Kidney tubule cell (primary cell): Measurements from ENCODE around the gene GET4.
"Not testable (repeated sequence)": the region's sequence is repeated elsewhere in the genome, so short reads cannot be mapped to it uniquely, and the experiment has no call there.

Source experiments
- DNase-seq: peaks from one replicate; pipeline ENCODE4 v3.0.0-alpha.2; 2018; ENCODE audit warnings: low spot score

The GET4 gene

DNA sequence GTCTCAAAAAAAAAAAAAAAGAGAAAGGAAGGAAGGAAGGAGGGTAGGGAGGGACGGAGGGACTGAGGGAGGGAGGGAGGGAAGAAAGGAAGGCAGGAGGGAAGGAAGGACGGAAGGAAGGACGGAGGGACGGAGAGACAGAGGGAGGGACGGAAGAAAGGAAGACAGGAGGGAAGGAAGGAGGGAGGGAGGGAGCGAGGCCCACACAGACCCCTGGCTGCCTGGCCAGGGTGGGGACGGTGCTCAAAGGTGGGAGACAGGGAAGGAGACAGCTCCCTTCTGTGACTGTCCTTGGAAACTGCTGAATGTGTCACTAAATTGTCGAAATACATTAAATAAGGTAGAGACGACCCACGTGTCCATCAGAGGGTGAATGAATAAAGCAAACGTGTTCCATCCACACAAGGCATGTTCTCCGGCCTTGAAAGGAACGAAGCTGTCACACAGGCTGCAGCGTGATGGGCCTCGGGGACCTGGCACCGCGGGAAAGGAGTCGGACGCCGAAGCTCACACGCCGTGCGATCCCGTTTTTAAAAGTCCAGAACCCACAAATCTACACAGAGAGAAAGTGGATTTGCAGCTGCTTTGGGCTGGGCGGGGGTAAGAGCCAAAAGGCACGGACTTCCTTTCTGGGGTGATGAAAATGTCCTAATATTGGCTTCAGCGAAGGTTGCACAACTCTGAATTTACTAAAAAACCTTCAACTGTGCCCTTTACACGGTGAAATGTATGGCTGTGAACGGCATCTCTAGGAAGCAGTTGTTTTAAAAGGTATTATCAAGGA, 54.8 kb downstream of the GET4 start:
- no peak for DNase-seq

DNA sequence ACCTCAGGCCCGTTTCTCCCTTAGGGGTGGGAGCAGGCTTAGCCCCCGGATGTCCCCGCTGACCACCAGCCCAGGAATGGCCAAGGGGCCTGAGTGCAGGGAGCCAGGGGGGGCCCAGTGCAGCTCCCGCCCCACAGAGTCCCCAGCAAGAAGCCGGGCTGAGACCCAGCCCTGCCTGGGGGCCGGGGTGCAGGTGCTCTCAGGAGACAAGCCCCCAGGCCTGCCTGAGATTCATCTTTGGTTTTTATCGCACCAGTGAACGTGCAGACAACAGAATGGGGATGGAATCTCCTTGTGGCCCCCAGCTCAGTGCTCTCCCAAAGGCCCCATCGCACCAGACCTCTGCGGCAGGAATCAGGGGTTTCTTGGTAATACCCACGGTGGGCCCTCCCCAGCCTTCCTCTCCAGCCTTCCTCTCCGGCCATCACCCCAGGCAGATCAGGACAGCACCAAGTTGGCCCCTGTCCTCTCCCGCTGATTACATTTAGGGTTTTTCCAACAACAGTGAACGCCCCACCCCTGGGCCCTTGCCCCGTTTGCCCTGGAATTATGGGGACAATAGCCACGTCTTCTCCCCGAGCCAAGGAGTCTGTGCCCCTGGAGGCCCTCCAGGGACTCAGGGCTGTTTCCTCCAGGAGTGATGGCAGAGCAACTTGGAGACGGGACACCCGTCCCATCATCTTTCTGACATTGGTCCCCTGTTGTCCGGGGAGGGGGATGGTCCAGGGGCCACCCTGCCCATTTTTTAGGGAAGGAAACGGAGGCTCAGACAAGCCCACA, 55.7 kb downstream of the GET4 start:
- no peak for DNase-seq

DNA sequence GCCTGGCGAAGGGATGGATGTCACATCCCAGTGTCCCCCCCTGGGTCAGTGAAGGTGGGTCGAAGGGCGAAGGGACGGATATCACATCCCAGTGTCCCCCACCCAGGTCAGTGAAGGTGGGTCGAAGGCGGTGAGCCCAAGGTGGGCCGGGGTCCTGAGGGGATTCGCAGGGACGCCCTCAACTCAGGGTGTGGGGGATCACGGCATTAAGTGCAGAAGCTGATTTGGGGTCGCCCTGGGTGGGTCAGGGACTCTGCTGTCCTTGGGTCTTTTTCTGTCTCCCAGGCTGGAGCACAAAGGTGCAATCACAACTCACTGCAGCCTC, 56.3 kb downstream of the GET4 start:
- DNase-seq, result no peak

DNA sequence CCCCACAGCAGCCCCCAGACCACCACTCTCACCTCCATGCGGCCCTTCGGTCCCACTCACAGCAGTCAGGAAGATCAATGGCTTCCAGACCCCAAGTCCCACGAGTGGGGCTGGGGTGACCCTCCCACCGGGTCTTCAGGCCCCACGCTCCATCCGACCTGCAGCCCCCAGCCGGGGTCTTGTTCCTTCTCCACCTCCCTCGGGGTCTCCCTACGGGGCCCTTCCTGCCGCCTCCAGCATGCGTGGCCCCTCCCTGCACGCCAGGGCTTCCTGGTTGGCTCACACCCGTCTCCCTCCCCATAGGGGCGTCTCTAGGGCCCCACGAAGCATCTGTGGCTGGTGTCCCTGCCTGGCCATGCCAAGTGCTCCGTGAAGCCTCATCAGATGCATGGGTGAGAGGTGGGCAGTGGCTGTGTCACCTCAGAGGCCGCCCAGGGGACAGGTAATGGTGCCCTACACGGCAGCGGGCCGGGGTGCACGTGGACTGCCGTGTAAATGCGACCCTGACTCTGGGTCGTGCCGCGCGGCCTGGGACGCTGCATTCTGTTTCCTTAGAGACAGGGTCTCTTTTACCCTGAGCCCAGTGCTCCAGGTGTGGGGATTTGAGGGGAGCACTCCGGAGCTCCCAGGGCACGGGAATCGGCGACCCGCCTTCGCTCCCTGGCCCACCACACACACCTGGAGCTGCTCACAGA, 58.3 kb downstream of the GET4 start:
- no peak for DNase-seq

DNA sequence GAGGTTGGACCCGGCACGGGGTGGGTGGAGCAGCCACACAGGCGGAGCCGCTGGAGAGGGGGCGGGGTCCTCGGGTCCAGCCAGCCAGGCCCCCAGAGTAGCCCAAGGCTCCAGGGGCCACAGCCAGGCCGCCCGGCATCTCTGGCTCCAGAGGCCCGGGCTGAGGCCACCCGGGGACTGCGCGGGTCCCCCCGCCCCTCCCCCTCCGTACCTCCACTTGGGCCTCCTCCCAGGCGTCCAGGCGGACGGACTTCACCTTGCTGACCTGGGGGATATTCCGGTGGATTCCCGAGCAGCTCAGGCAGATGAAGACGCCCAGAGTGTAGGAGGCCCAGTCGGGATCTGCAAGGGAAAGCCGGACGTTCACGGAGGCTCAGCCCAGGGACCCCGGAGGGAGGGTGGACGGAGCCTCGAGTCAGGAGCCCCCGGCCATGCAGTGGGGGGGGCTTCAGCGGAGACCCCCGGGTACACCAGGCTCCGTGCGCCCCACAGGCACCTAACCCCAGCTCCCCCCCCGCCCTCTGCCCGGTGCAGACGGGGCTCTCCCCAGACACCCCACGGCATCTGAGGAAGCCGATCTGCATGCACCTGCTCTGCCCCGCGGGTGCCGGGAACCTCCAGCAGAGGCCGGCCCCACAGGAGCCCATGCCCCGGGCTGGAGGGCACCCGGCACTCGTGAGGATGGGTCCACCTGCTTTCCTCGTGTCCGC, 59.0 kb downstream of the GET4 start:
- no peak for DNase-seq

DNA sequence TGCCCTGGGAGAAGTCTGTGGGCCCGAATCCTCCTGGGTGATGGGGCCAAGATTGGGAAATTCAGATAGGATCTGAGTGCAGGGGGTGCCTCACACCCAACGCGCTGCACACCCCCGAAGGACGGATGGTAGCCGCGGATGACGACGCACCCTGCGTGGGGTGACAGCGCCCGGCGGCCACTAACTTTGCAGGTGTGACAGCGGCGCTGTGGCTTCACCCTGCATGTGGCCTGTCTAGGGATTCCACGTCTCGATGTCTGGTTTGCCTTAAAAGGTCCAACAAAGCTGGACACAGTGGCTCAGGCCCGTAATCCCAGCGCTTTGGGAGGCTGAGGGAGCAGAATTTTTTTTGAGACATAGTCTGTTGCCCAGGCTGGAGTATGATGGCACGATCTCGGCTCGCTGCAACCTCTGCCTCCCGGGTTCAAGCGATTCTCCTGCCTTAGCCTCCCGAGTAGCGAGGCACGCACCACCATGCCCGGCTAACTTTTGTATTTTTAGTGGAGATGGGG, 59.6 kb downstream of the GET4 start:
- no peak for DNase-seq

DNA sequence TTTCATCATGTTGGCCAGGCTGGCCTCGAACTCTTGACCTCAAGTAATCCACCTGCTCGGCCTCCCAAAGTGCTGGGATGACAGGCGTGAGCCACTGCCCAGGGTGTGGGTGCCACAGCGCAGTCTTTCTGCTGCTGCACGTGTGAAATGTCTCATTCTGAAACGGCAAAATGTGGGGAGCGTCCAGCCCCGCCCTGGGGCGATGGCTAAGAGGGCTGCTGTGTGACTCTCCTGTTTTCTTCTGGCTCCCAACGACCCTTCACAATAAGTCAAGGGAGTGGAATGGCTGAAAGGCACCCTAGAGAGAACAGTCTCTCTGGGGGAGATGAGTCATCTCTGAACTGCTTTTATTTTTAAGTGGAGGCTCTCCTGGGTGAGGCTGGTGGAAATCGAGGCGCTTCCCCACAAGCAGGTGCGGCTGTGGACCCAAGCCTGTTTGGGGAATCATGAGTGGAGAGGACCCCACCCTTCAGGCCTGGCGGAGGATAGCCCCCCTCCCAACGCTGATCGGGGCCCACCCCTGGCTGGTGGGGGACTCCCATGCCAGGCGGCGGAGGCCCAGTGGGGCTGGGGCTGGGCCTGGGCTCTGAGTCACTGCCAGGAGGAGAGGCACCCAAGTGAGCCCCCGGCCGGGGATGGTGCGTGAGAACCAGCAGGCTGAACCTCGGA, 60.2 kb downstream of the GET4 start:
- DNase-seq, result peak; percentile 45

DNA sequence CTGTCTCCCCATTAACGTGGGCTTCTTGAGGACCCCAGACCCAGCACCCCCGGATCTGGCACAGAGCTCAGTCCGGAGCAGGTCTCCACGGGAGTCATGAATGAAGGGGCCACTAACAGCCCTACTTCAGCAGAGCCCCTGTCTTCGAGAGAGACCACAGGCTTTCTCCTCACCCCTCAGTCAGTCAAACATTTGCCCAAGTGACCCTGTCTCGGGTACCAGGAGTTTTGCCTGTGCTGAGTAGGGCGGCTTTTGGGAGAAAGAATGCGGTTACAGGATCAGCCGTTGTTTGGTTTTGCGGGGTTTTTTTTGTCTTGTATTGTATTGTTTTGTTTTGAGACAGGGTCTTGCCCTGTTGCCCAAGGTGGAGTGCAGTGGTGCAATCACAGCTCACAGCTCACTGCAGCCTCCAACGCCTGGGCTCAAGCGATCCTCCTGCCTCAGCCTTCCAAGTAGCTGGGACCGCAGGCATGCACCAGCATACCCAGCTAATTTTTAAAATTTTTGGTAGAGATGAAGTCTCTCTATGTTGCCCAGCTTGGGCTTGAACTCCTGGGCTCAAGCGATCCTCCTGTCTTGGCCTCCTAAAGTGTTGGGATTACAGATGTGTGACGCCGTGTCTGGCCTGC, 61.6 kb downstream of the GET4 start:
- no peak for DNase-seq

DNA sequence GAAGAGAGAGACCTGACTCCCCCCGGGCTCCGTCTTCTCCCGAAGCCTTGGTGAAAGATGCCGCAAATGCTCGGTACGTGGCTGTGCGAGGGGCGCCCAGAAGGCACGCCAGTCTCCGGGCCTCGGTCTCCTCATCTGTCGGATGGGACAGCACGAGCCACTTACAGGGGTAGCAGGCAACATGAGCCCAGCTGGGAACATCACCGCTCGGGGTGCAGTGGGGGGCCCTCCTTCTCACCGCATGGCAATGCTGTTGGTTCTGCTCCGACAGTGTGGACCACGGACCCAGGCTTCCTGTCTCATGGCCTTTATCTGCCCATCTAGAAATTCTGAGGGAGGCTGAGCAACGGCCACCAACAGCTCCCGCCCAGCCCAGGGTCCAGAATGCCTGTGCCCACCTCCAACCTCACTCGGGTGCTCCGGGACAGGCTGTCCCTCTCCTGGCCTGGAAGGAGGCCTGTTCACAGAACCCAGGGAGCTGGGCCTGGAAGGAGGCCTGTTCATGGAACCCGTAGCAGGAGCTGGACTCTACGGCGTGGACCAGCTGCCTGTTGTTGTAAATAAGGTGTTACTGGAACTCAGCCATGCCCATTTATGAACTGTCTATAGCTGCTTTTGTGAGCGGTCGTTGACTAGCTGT, 62.3 kb downstream of the GET4 start:
- DNase-seq, result no peak

DNA sequence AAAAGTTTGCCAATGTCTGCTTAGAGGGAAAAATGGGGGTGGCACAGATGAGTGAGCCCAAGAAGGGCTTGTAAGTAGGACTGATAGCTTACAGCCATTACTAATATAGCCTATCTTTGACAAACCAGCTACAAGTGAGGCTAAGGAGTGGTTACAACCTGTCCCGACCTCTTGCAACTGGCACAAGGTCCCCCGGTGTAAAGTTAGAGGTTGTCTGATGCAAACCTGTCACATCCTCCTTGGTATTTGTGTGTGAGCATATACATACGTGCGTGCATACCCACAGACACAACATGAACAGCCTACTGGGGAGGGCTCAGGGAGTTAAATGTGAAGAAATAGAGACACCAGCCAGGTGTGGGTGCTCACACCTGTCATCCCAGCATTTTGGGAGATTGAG, 63.5 kb downstream of the GET4 start:
- DNase-seq, result no peak

DNA sequence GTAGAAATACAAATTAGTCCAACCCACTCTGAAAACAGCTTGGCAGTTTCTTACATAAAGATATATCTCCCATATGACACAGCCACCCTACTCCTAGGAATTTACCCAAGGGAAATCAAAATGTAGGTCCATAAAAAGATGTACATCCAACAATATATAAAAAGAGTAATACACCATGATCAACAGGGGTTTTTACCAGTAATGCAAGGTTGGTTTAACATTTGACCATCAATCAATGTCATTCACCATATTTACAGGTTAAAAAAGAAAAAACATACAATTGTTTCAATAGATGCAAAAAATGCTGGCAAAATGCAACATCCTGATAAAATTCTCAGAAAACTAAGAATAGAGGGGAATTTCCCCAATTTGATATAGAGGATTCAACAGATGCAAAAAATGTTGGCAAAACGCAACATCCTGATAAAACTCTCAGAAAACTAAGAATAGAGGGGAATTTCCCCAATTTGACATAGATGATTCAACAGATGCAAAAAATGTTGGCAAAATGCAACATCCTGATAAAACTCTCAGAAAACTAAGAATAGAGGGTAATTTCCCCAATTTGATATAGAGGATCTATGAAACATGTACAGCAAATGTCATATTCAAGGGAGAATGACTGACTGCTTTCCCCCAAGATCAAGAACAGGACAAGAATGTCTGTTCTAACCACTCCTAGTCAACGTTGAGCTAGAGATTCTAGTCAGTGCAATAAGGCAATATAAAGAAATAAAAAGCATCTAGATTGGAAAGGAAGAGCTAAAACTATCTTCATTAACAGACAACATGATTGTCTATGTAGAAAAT, 64.5 kb downstream of the GET4 start:
- no peak for DNase-seq

DNA sequence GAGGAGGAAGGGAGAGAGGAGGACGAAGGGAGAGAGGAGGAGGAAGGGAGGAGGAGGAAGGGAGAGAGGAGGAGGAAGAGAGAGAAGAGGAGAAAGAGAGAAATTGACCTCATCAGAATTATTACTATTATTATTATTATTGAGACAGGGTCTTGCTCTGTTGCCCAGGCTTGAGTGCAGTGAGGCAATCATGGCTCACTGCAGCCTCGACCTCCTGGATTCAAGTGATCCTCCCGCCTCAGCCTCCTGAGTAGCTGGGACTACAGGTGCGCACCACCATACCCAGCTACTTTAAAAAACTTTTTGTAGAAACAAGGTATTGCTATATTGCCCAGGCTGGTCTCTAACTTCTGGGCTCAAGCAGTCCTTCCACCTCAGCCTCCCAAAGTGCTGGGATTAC, 67.4 kb downstream of the GET4 start:
- not testable (repeated sequence) for DNase-seq

DNA sequence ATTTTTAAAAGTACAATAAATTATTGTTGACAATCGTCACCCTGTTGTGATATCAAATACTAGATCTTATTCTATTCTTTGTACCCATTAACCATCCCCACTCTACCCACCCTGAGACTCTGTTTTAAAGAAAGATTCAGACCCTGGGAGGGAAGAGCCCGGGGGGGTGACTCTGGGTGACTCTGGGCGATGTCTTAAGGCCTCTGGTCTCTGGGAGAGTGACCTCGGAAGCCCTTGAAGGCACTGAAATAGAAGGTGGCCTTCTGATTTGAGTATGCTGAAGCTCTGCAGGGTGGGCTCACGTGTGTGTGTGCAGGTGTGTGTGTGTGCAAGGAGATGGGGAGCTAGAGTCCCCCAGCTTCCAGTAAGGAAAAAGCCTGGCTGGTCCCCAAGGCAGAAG, 68.4 kb downstream of the GET4 start:
- DNase-seq, result no peak

DNA sequence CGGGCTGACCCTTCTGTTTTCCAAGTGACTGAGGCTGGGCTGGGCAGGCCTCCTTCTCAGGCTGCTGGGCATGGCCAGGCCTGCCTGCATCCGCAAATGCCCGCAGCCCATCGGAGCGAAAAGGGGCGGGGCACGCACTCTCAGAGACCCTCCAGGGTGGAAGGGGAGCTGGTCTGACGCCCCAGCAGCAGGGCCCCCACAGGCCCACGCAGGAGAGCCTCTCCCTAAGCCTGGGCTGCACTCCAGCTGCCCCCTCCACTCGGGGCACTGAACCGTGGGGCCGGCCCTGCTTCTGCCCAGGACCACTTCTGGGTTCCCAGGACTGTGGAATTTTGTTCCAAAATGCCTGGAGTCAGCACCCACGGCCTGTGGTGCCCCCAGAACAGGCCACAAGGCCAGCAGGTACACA, 68.8 kb downstream of the GET4 start:
- DNase-seq, result peak; percentile 60

DNA sequence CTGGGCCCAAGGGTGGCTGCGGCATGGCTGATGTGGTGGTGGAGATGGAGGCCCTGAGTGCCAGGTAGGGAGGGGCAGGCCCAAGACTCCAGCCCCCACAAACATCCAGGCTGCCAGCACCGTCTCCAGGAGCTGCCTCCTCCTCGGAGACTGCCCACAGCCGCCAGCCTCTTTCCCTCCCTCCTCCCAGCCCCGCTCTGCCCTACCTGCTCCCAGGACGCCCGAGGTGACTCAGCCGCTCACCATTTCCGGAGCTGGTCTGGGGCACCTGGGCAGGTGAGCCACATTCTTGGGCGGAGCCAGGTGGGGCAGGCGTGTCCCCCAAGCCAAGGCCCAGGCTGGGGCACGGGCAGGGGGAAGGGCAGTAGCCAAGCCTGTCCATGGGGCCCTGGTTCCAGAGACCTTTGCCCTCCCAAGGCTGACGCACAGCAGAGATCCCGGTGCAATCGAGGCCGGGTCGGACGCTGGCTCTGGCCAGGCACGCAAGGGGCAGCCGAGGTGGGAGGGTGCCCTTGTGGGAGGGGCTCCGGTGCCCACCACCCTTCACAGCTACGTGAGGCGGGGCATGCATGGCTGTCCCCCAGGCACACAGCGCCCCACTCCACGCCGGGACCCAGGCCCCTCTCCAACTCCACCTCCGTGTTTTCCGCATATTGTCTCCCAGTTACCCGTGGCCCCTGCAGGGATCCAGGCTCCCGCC, 69.4 kb downstream of the GET4 start:
- DNase-seq, result peak; percentile 96
